ENCODE measurements around the gene NUPR2.

DNA sequence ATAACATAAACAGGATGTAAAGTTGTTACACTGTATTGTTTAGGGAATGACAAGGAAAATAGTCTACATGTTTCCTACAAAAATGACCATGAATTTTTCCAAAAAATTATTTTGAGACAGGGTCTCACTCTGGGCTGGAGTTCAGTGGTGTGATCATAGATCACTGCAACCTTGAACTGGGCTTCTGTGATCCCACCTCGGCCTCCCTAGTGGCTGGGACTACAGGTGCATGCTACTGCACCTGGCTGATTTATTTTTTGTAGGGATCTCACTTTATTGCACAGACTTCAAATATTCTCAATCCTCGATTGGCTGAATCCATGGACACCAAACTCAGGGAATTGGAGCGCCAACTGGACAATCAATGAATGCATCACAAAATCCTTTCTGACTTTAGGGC, 16.6 kb downstream of the NUPR2 start:
- TF ChIP-seq, protein P1, sequence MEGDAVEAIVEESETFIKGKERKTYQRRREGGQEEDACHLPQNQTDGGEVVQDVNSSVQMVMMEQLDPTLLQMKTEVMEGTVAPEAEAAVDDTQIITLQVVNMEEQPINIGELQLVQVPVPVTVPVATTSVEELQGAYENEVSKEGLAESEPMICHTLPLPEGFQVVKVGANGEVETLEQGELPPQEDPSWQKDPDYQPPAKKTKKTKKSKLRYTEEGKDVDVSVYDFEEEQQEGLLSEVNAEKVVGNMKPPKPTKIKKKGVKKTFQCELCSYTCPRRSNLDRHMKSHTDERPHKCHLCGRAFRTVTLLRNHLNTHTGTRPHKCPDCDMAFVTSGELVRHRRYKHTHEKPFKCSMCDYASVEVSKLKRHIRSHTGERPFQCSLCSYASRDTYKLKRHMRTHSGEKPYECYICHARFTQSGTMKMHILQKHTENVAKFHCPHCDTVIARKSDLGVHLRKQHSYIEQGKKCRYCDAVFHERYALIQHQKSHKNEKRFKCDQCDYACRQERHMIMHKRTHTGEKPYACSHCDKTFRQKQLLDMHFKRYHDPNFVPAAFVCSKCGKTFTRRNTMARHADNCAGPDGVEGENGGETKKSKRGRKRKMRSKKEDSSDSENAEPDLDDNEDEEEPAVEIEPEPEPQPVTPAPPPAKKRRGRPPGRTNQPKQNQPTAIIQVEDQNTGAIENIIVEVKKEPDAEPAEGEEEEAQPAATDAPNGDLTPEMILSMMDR (conservative IDR thresholded peaks at IDR 0.05 in 1 of 2, IDR thresholded peaks at IDR 0.05 in 1 of 2; ENCODE audit: extremely low read depth in 1 of 2, insufficient read depth in 1 of 2, low read depth in 1 of 2, low read length in 2 of 2), result no peak
- no peak for TF ChIP-seq EZH2 (IDR thresholded peaks at IDR 0.05; ENCODE audit: borderline replicate concordance, low read length)

Data from mammary epithelial cell (primary cell).